ENCODE data around the gene WNT16.

- TF ChIP-seq, protein P1, sequence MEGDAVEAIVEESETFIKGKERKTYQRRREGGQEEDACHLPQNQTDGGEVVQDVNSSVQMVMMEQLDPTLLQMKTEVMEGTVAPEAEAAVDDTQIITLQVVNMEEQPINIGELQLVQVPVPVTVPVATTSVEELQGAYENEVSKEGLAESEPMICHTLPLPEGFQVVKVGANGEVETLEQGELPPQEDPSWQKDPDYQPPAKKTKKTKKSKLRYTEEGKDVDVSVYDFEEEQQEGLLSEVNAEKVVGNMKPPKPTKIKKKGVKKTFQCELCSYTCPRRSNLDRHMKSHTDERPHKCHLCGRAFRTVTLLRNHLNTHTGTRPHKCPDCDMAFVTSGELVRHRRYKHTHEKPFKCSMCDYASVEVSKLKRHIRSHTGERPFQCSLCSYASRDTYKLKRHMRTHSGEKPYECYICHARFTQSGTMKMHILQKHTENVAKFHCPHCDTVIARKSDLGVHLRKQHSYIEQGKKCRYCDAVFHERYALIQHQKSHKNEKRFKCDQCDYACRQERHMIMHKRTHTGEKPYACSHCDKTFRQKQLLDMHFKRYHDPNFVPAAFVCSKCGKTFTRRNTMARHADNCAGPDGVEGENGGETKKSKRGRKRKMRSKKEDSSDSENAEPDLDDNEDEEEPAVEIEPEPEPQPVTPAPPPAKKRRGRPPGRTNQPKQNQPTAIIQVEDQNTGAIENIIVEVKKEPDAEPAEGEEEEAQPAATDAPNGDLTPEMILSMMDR (IDR thresholded peaks at IDR 0.05), result no peak
- TF ChIP-seq POLR2A (IDR thresholded peaks at IDR 0.05), result no peak
These were observed 43.1 kb downstream of the WNT16 start for GRCh38 chr7:121371883-121372282.
